ENCODE results near the gene SPACA4. TPM values are rescaled to one million over a fixed set of nuclear protein-coding genes. Genes with fewer than 3 reads are reported as not detected.
A peak's percentile ranks its signal among the peaks of the same experiment; 100 is the strongest.

Gene SPACA4
- total and polyA plus RNA-seq, 9 donors = not detected

DNA sequence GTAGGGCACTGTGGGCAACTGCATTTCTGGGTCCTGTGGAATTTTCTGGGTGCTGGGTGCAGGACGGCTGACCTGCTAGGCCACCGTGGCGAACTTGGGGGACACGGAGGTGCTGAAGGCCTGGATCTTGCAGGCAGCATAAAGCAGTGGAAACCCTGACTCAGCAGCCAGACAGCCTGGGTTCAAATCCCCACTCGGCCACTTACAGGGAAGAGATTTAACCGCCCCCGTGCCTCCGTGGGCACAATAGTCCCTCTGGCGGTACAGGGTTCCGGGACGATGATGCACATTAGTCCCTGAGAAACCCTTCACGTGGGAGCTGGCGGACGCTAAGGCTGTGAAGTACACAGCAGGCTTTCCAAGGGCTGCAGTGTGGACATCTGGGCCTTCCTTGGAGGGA lies 5.3 kb downstream of the SPACA4 start:
- Histone ChIP-seq H3K36me3 (ENCODE audit: control insufficient read depth, insufficient read depth, low read length) (peaks cover 28% of the 10 kb centered on the region), H3K4me3 (ENCODE audit: low read length) (no peak overlapping the region), H3K4me1 (ENCODE audit: control insufficient read depth, insufficient read depth, low read length) (peaks cover 20% of the 10 kb centered on the region), H3K27ac (ENCODE audit: low read length) (no peak overlapping the region), H3K27me3 (ENCODE audit: control insufficient read depth, insufficient read depth, low read length) (no peaks in the 10 kb centered on the region), H3K9me3 (replicated peaks; ENCODE audit: control insufficient read depth, low read depth, low read length) (no peaks in the 10 kb centered on the region)
- WGBS (ENCODE audit: insufficient coverage) = 70% methylated on average over 14 of the region's 14 CpGs
- DNase-seq = no peak

DNA sequence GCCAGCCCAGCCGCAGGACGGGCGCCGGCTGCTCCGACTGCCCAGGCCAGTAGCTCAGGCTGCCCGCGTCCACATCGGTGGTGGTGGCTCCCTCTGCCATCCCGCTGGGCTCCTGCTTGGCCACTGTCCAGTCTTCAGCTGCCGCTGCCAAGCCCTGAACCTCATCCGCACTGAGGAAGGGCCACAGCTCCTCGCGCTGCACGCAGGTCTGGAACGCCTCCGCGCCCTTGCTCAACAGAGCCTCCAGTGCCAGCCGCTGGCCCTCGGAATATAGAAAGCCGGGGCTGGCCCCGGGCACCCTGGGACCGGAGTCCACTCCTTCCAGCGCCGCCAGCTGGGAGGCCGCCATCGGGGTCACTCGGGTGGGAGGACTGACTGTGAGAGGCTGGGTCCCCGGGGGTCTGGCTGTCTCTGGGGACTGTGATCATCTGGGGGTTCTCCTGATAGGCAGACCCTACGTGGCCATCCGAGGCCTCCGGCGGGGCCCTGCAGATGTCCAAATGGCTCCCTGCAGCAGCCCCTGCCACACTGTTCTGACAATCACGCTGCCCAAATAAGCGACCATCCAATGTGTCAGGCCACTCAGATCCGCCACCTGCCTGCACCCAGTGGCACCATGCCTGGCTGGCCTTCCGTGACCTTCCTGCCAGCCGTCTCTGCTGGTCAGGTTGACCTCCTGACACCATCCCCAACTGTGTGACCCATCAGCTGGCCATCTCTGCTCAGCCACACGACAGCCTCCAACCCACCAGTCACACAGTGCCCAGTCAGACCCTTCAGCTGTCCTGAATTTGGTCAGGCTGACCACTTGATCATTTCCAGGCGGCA lies 6.7 kb downstream of the SPACA4 start:
- Histone ChIP-seq H3K4me1 (ENCODE audit: control insufficient read depth, insufficient read depth, low read length) (peaks cover 34% of the 10 kb centered on the region), H3K9me3 (replicated peaks; ENCODE audit: control insufficient read depth, low read depth, low read length) (no peaks in the 10 kb centered on the region), H3K27ac (ENCODE audit: low read length) (no peak overlapping the region), H3K27me3 (ENCODE audit: control insufficient read depth, insufficient read depth, low read length) (no peaks in the 10 kb centered on the region), H3K36me3 (ENCODE audit: control insufficient read depth, insufficient read depth, low read length) (peaks cover 36% of the 10 kb centered on the region), H3K4me3 (ENCODE audit: low read length) (no peak overlapping the region)
- DNase-seq = no peak
- WGBS (ENCODE audit: insufficient coverage) = 74% methylated on average over 39 of the region's 39 CpGs

DNA sequence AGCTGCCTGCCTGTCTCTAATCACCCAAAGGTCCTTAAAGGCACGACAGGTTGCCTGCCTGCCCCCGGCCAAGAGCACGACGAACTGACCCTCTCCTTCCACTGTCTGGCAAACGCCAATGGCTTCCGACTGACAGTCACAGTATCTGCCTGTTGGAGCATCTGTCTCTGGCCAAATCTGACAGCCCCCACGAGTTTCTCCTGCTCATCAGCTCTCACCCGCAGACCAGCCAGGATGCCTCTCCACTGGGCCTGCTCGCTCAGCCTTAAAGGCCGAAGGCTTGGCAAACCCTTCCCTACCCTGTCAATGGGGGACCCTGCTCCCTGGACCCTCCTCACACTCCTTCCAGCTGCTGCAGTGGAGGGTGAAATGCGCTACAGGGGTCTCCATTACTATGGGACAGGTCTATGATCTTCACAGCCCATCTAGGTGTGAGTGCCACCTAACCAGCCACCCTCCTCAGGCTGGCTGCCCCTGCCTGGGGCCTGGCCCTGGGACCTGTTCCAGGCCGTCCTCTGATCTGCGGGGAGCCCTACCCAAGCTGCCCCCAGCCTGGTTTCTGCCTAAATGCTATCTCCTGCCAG lies 7.4 kb downstream of the SPACA4 start:
- no peaks in the 10 kb centered on the region for H3K9me3 ChIP-seq (replicated peaks; ENCODE audit: control insufficient read depth, low read depth, low read length)
- H3K27ac ChIP-seq (ENCODE audit: low read length) = no peak overlapping the region
- no peak overlapping the region for H3K4me3 ChIP-seq (ENCODE audit: low read length)
- peaks cover 35% of the 10 kb centered on the region for H3K4me1 ChIP-seq (ENCODE audit: control insufficient read depth, insufficient read depth, low read length)
- peaks cover 36% of the 10 kb centered on the region for H3K36me3 ChIP-seq (ENCODE audit: control insufficient read depth, insufficient read depth, low read length)
- DNase-seq = no peak
- WGBS (ENCODE audit: insufficient coverage) = 51% methylated on average over 12 of the region's 13 CpGs
- H3K27me3 ChIP-seq (ENCODE audit: control insufficient read depth, insufficient read depth, low read length) = no peaks in the 10 kb centered on the region

DNA sequence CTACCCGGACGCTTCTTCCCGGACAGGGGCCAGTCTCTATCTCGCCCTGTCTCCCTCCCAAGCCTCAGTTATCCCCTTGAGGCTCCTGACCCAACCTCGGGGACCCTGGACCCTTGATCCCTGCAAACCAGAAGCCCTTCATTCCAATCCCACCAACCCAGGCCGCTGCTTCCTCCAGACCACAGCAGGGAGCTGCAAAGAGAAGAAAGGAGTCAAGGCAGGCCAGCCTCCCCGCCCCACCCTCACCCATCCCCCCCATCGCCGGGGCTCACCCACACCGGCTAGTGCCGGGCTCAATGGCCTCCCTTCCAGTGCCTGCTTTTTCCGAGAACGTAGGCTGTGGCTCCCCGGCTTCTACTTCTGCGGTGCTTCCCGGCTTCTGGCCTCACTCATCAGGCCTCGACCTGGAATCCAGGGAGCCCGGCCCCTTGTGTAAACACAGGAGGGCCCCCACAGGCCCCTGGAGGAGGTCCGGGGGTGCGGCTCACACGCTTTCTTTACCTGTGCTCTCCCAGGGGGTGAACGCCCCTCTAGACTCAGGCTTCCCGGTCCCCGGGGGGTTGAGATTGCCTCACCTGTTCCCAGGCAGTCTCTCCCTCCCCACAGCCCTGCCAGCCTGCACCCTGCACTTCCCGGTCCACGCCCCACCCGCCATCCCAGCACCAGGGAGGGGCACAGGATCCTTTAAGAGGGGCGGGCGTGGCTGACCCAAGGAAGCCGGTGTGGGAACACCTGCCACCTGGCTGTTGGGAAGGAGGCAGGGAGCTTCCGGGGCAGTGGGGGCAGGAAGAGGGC lies 8.1 kb downstream of the SPACA4 start, which contains the start of gene FAM83E:
Gene FAM83E (minus strand): TSS at position 641 of the 795 bp plus-strand sequence. CDS start 1,704 bp downstream, outside the sequence.
- no peaks in the 10 kb centered on the region for H3K9me3 ChIP-seq (replicated peaks; ENCODE audit: control insufficient read depth, low read depth, low read length)
- 34% methylated on average over 16 of the region's 31 CpGs for WGBS (ENCODE audit: insufficient coverage)
- DNase-seq = peak; percentile 32
- no peak within 1 kb of the TSS for H3K4me3 ChIP-seq (ENCODE audit: low read length)
- peaks cover 37% of the 10 kb centered on the region for H3K4me1 ChIP-seq (ENCODE audit: control insufficient read depth, insufficient read depth, low read length)
- peaks cover 36% of the 10 kb centered on the region for H3K36me3 ChIP-seq (ENCODE audit: control insufficient read depth, insufficient read depth, low read length)
- no peak within 1 kb of the TSS for H3K27ac ChIP-seq (ENCODE audit: low read length)
- no peaks in the 10 kb centered on the region for H3K27me3 ChIP-seq (ENCODE audit: control insufficient read depth, insufficient read depth, low read length)

DNA sequence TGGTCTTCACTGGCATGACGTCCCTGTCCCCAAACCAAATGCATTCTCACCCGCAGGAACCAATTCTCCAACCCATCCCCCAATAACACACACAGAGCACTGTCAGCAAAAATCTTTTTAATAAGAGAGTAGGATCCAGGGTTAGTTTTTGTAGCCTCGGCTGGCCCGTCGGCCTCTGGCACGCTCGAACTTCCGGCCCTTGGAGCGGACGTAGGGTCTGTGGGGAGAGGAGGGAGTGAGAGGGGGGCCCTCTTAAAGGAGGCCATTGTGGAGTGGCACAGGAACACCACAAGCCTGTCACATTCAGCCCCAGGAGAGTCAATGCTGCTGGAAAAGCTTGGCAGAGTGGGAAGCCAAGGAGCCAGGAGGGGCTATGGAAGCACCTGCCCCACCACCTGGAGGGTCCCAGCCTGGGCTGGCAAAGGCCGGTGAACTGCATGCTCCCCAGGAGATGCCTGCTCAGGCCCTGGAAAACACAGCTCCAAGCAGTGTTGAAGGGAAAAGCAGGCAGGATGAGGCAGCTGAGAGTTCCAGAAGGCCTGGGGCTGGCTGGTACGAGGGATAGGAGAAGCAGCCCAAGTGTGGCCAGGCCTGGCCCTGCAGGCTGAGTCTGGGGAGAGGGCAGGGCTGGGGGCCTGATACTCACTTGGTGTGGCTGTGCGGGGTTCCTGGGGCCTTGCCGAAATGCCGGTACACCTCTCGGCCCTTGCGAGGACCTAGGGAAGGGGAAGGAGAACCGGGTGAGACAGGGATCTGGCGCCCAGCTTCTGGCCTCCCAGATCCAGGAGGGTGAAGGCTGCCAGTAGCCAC lies 8.9 kb downstream of the SPACA4 start:
- Histone ChIP-seq H3K4me3 (ENCODE audit: low read length) (no peak overlapping the region), H3K27ac (ENCODE audit: low read length) (no peak overlapping the region), H3K9me3 (replicated peaks; ENCODE audit: control insufficient read depth, low read depth, low read length) (no peaks in the 10 kb centered on the region), H3K36me3 (ENCODE audit: control insufficient read depth, insufficient read depth, low read length) (peaks cover 39% of the 10 kb centered on the region), H3K4me1 (ENCODE audit: control insufficient read depth, insufficient read depth, low read length) (peaks cover 44% of the 10 kb centered on the region), H3K27me3 (ENCODE audit: control insufficient read depth, insufficient read depth, low read length) (no peaks in the 10 kb centered on the region)
- DNase-seq = no peak
- WGBS (ENCODE audit: insufficient coverage) = 65% methylated on average over 14 of the region's 19 CpGs

DNA sequence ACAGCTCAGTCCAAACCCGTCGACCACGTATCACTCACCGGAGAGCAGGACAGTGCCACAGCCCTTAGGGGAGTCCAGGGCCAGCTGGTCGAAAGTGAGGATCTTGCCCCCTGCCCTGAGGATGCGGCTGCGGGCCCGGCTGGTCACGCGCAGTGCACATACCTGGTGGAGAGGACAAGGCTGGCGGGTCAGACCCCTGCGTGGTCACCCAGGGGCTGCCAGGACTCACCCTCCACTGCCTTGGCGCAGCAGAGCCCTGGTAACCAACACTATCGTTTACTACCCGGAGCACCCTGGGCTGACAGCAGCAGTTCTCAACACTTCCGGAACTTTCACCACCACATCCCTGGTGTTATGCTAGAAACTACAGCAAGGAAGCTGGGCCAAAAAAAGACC lies 9.5 kb downstream of the SPACA4 start:
- peaks cover 43% of the 10 kb centered on the region for H3K36me3 ChIP-seq (ENCODE audit: control insufficient read depth, insufficient read depth, low read length)
- H3K4me1 ChIP-seq (ENCODE audit: control insufficient read depth, insufficient read depth, low read length) = peaks cover 44% of the 10 kb centered on the region
- no peaks in the 10 kb centered on the region for H3K9me3 ChIP-seq (replicated peaks; ENCODE audit: control insufficient read depth, low read depth, low read length)
- 83% methylated on average over 10 of the region's 16 CpGs for WGBS (ENCODE audit: insufficient coverage)
- no peak overlapping the region for H3K27ac ChIP-seq (ENCODE audit: low read length)
- H3K27me3 ChIP-seq (ENCODE audit: control insufficient read depth, insufficient read depth, low read length) = no peaks in the 10 kb centered on the region
- DNase-seq = no peak
- H3K4me3 ChIP-seq (ENCODE audit: low read length) = no peak overlapping the region

DNA sequence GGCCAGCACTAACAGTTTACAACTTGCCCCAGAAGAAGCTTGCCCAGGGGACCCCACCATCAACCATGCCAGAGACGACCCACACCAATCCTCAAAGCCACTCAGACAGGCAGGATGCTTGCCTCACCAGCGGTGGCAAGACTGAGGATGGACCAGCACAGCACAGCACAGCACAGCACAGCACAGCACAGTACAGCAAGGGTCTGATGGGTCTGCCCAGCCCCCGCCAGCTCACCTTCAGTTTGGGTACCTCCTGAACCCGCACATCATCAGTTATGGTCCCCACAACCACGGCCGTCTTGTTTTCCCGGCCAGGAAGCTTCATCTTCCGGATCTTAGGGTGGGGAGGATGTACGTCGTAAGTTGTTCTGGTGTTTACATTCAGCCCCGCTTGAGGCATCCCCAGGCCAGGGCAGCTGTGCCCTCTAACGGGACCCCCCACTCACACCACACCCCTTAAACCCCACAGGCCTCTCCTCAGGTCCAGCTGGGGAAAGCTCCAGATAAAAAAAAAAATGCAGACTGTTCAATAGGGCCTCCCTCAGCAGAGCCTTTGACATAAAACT lies 10.0 kb downstream of the SPACA4 start:
- no peak for DNase-seq
- Histone ChIP-seq H3K27me3 (ENCODE audit: control insufficient read depth, insufficient read depth, low read length) (no peaks in the 10 kb centered on the region), H3K9me3 (replicated peaks; ENCODE audit: control insufficient read depth, low read depth, low read length) (no peaks in the 10 kb centered on the region), H3K36me3 (ENCODE audit: control insufficient read depth, insufficient read depth, low read length) (peaks cover 45% of the 10 kb centered on the region), H3K4me3 (ENCODE audit: low read length) (no peak overlapping the region), H3K27ac (ENCODE audit: low read length) (no peak overlapping the region), H3K4me1 (ENCODE audit: control insufficient read depth, insufficient read depth, low read length) (peaks cover 44% of the 10 kb centered on the region)
- 53% methylated on average over 2 of the region's 12 CpGs for WGBS (ENCODE audit: insufficient coverage)

DNA sequence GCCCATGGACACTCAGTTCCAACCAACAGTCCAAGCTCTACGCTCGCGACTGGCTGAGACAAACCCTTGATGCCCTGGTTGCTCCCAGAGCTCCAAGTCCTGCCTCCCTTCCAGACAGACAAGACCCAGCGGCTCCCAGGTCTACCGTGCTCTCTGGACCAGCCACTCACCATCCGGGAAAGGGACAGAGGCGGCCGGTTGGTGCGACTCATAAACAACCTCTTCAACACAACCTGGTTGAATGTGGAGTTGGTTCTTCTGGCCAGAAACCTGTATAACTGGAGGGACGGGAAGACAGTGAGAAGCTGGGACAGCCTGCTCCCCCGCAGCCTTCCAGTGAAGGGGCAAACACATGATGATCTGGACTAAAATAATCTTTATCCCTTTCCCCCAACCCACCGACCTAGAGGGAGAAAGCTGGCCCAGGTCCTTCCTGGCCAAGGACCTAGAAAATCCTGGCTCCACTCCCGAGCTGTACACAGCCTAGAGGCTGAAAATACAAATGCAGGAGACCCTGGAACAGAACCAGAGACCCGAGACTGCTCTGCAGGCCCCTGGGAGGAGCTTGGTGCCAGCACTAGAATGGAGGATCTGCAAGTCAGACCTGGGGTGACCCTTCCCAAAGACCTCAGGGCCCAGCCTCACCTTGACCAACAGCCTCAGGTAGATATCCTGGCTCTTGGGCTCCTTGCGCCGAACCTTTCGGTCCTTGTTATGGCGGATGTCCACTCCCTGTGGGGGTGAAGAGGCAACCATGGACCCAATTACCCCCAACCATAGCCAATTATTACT lies 10.8 kb downstream of the SPACA4 start:
- H3K9me3 ChIP-seq (replicated peaks; ENCODE audit: control insufficient read depth, low read depth, low read length) = no peaks in the 10 kb centered on the region
- peak overlapping the region; percentile 98 for H3K4me3 ChIP-seq (ENCODE audit: low read length)
- peaks cover 45% of the 10 kb centered on the region for H3K4me1 ChIP-seq (ENCODE audit: control insufficient read depth, insufficient read depth, low read length)
- no peaks in the 10 kb centered on the region for H3K27me3 ChIP-seq (ENCODE audit: control insufficient read depth, insufficient read depth, low read length)
- WGBS (ENCODE audit: insufficient coverage) = 10% methylated on average over 3 of the region's 18 CpGs
- DNase-seq = peak; percentile 73
- no peak overlapping the region for H3K27ac ChIP-seq (ENCODE audit: low read length)
- H3K36me3 ChIP-seq (ENCODE audit: control insufficient read depth, insufficient read depth, low read length) = peaks cover 48% of the 10 kb centered on the region

Measured in muscle of leg (tissue), 11 donors.